ENCODE measurements around the gene EP300. TPM values are rescaled to one million over a fixed set of nuclear protein-coding genes. Genes with fewer than 3 reads are reported as not detected.

Gene EP300
- total RNA-seq, 6 experiments from 2014 or later, result 23.1 to 121 (median 31.3) TPM

DNA sequence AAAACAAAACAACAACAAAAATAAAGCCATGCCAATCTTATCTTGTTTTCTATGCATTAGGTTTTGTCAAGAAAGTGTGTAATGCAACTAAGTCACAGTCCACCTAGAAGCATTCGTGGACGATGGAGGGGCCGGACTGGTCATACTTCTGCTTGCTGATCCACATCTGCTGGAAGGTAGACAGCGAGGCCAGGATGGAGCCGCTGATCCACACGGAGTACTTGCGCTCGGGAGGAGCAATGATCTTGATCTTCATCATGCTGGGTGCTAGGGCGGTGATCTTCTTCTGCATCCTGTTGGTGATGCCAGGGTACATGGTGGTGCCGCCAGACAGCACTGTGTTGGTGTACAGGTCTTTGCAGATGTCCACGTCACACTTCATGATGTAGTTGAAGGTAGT lies 18.3 kb upstream of the EP300 start:
- no peak overlapping the region for H3K27ac ChIP-seq
- ATAC-seq (no peak), DNase-seq (no peak)
- 80% methylated on average over 3 of the region's 11 CpGs for WGBS (ENCODE audit: insufficient coverage, low coverage, low lambda C conversion rate, missing lambda C conversion rate)
- intact Hi-C loops (cut with DNase I), result no loop called here
- H3K9me3 ChIP-seq, result no peaks in the 10 kb centered on the region
- no peaks in the 10 kb centered on the region for H3K4me1 ChIP-seq
- no peak for TF ChIP-seq POLR2A (IDR thresholded peaks at IDR 0.05)
- TF ChIP-seq, protein P1, sequence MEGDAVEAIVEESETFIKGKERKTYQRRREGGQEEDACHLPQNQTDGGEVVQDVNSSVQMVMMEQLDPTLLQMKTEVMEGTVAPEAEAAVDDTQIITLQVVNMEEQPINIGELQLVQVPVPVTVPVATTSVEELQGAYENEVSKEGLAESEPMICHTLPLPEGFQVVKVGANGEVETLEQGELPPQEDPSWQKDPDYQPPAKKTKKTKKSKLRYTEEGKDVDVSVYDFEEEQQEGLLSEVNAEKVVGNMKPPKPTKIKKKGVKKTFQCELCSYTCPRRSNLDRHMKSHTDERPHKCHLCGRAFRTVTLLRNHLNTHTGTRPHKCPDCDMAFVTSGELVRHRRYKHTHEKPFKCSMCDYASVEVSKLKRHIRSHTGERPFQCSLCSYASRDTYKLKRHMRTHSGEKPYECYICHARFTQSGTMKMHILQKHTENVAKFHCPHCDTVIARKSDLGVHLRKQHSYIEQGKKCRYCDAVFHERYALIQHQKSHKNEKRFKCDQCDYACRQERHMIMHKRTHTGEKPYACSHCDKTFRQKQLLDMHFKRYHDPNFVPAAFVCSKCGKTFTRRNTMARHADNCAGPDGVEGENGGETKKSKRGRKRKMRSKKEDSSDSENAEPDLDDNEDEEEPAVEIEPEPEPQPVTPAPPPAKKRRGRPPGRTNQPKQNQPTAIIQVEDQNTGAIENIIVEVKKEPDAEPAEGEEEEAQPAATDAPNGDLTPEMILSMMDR (IDR thresholded peaks at IDR 0.05), result no peak
- H3K36me3 ChIP-seq, result no peaks in the 10 kb centered on the region
- no peak overlapping the region for H3K4me3 ChIP-seq
- no peaks in the 10 kb centered on the region for H3K27me3 ChIP-seq

DNA sequence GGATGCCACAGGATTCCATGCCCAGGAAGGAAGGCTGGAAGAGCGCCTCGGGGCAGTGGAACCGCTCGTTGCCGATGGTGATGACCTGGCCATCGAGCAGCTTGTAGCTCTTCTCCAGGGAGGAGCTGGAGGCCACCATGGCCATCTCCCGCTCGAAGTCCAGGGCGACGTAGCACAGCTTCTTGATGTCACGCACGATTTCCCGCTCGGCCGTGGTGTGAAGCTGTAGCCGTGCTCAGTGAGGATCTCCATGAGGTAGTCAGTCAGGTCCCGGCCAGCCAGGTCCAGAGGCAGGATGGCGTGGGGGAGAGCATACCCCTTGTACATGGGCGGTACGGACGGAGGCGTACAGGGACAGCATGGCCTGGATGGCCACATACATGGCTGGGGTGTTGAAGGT lies 17.9 kb upstream of the EP300 start:
- Histone ChIP-seq H3K9me3 (no peaks in the 10 kb centered on the region), H3K36me3 (no peaks in the 10 kb centered on the region), H3K4me1 (no peaks in the 10 kb centered on the region), H3K27me3 (no peaks in the 10 kb centered on the region), H3K27ac (no peak overlapping the region), H3K4me3 (no peak overlapping the region)
- TF ChIP-seq, protein P1 (IDR thresholded peaks at IDR 0.05), result no peak
- no peak for TF ChIP-seq POLR2A (IDR thresholded peaks at IDR 0.05)
- WGBS (ENCODE audit: insufficient coverage, low coverage, low lambda C conversion rate, missing lambda C conversion rate), result 90% methylated on average over 13 of the region's 22 CpGs
- ATAC-seq (no peak), DNase-seq (no peak)
- intact Hi-C loops (cut with DNase I), result no loop called here

DNA sequence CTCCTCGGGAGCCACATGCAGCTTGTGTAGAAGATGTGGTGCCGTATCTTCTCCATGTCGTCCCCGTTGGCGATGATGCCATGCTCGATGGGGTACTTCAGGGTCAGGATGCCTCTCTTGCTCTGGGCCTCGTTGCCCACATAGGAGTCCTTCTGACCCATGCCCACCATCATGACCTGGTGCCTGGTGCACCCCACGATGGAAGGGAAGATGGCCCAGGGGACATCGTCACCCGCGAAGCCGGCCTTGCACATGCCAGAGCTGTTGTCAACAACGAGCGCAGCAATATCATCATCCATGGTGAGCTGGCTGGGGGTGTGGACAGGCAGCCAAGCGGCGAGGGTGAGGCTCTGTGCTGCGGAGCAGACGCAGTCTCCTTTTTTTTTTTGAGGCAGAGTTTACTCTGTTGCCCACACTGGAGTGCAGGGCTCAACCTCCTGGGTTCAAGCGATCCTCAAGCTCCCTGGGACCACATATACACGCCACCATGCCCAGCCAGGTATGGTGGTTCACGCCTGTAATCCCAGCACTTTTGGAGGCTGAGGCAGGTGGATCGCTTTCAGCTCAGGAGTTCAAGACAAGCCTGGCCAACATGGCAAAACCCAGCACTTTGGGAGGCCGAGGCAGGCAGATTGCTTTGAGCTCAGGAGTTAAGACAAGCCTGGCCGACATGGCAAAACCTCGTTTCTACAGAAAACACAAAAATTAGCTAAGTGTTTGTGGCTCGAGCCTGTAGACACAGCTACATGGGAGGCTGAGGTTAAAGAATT lies 17.3 kb upstream of the EP300 start:
- no peaks in the 10 kb centered on the region for H3K36me3 ChIP-seq
- no peaks in the 10 kb centered on the region for H3K4me1 ChIP-seq
- H3K4me3 ChIP-seq, result no peak overlapping the region
- no peak for ATAC-seq
- no peaks in the 10 kb centered on the region for H3K27me3 ChIP-seq
- intact Hi-C loops (cut with DNase I), result no loop called here
- no peak overlapping the region for H3K27ac ChIP-seq
- H3K9me3 ChIP-seq, result no peaks in the 10 kb centered on the region
- WGBS (ENCODE audit: insufficient coverage, low coverage, low lambda C conversion rate, missing lambda C conversion rate), result 93% methylated on average over 8 of the region's 26 CpGs
- TF ChIP-seq, protein P1 (IDR thresholded peaks at IDR 0.05), result no peak
- TF ChIP-seq POLR2A (IDR thresholded peaks at IDR 0.05), result no peak
- no peak for DNase-seq

DNA sequence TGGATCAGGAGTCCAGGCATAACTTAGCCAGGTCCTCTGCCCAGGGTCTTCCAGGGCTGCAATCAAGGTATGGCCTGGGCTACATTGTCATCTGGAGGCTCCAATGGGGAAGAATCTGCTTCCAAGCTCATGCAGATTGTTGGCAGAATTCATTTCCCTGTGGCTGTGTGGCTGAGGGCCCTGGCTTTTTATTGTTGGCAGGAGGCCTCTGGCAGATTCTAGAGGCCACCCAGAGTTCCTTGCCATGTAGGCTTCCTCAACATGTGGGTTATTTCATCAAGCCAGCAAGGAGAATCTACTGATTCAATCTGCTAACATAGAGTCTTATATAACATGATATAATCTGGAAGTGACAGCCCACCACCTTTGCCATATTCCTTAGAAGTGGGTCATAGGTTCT lies 16.4 kb upstream of the EP300 start:
- H3K27me3 ChIP-seq, result no peaks in the 10 kb centered on the region
- no peaks in the 10 kb centered on the region for H3K36me3 ChIP-seq
- no peaks in the 10 kb centered on the region for H3K4me1 ChIP-seq
- H3K9me3 ChIP-seq, result no peaks in the 10 kb centered on the region
- no peak overlapping the region for H3K27ac ChIP-seq
- intact Hi-C loops (cut with DNase I), result no loop called here
- DNase-seq (no peak), ATAC-seq (no peak)
- H3K4me3 ChIP-seq, result no peak overlapping the region
- TF ChIP-seq, protein P1 (IDR thresholded peaks at IDR 0.05), result no peak
- no peak for TF ChIP-seq POLR2A (IDR thresholded peaks at IDR 0.05)

Measured in right lobe of liver (tissue), 6 donors.